Measurements from ENCODE around the gene HTRA1. TPM values are rescaled to one million over a fixed set of nuclear protein-coding genes. Genes with fewer than 3 reads are reported as not detected.

HTRA1 gene
- total RNA-seq: not detected

DNA sequence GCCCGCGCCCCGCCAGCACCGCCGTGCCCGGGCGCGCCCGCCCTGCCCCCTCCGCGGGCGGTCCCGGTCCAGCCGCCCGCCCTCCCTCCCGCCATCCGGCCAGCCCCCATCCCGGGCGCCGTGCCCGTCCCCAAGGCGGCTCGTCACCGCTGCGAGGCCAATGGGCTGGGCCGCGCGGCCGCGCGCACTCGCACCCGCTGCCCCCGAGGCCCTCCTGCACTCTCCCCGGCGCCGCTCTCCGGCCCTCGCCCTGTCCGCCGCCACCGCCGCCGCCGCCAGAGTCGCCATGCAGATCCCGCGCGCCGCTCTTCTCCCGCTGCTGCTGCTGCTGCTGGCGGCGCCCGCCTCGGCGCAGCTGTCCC, at the start of gene HTRA1:
Gene HTRA1 (plus strand): TSS at position 187 of the 362 bp plus-strand sequence. CDS start 100 bp downstream, at position 287.
- H3K27me3 Mint-ChIP-seq: peaks cover 59% of the 10 kb centered on the region
- H3K27ac Mint-ChIP-seq: no peak within 1 kb of the TSS
- no peaks in the 10 kb centered on the region for H3K9me3 Mint-ChIP-seq
- intact Hi-C loops (cut with micrococcal nuclease): no loop called here
- H3K4me1 Mint-ChIP-seq (ENCODE audit: low read depth): peaks cover 11% of the 10 kb centered on the region
- POLR2A ChIA-PET: no interaction called here
- CTCF ChIA-PET: interaction anchor here (1.3 to 1.5 kb wide), 2 partner anchors 26 to 104 kb away, joined by 3 read pairs; no protein-coding TSS in a partner anchor
- H3K36me3 Mint-ChIP-seq: no peaks in the 10 kb centered on the region
- H3K4me3 Mint-ChIP-seq: peak within 1 kb of the TSS; percentile 68
- peak; percentile 20 for DNase-seq

GRCh38 chr10:122413327-122413726, 48.0 kb upstream of the HTRA1 start:
- Mint-ChIP-seq H3K4me3 (no peak overlapping the region), H3K36me3 (peaks cover 34% of the 10 kb centered on the region), H3K9me3 (peaks cover 2% of the 10 kb centered on the region), H3K27me3 (no peaks in the 10 kb centered on the region), H3K4me1 (ENCODE audit: low read depth) (peaks cover 41% of the 10 kb centered on the region), H3K27ac (no peak overlapping the region)
- CTCF ChIA-PET: interaction anchor here (0.5 to 0.9 kb wide), 3 partner anchors 70 to 152 kb away, joined by 3 read pairs; no protein-coding TSS in a partner anchor
- POLR2A ChIA-PET: interaction anchor here (1.2 kb wide), 1 partner anchor 39 kb away, joined by 3 read pairs; the partner anchor contains the start of gene PLEKHA1
- no peak for DNase-seq
- intact Hi-C loops (cut with micrococcal nuclease): no loop called here

GRCh38 chr10:122417667-122418066, 43.7 kb upstream of the HTRA1 start:
- Mint-ChIP-seq H3K9me3 (peaks cover 2% of the 10 kb centered on the region), H3K27me3 (no peaks in the 10 kb centered on the region), H3K36me3 (peaks cover 39% of the 10 kb centered on the region), H3K4me1 (ENCODE audit: low read depth) (peaks cover 70% of the 10 kb centered on the region), H3K27ac (no peak overlapping the region), H3K4me3 (no peak overlapping the region)
- CTCF ChIA-PET: interaction anchor here (0.6 kb wide), 1 partner anchor 565 kb away, joined by 3 read pairs; no protein-coding TSS in a partner anchor
- intact Hi-C loops (cut with micrococcal nuclease): loop anchor here (1.0 to 2.0 kb wide), 2 partner anchors 29 to 43 kb away; partner anchors contain the start of gene PLEKHA1
- DNase-seq: no peak
- POLR2A ChIA-PET: no interaction called here

GRCh38 chr10:122419016-122419415, 42.3 kb upstream of the HTRA1 start:
- ChIA-PET CTCF (interaction anchor here (0.7 to 1.5 kb wide), 3 partner anchors 11 to 150 kb away, joined by 3 to 5 read pairs (median 4); no protein-coding TSS in a partner anchor), POLR2A (interaction anchor here (0.6 kb wide), 1 partner anchor 22 kb away, joined by 3 read pairs; no protein-coding TSS in a partner anchor)
- no peak overlapping the region for H3K4me3 Mint-ChIP-seq
- H3K4me1 Mint-ChIP-seq (ENCODE audit: low read depth): peaks cover 73% of the 10 kb centered on the region
- H3K9me3 Mint-ChIP-seq: peaks cover 2% of the 10 kb centered on the region
- no peaks in the 10 kb centered on the region for H3K27me3 Mint-ChIP-seq
- no peak overlapping the region for H3K27ac Mint-ChIP-seq
- intact Hi-C loops (cut with micrococcal nuclease): no loop called here
- no peak for DNase-seq
- H3K36me3 Mint-ChIP-seq: peaks cover 35% of the 10 kb centered on the region

- H3K27me3 Mint-ChIP-seq: no peaks in the 10 kb centered on the region
- DNase-seq: no peak
- peaks cover 68% of the 10 kb centered on the region for H3K4me1 Mint-ChIP-seq (ENCODE audit: low read depth)
- POLR2A ChIA-PET: no interaction called here
- intact Hi-C loops (cut with micrococcal nuclease): loop anchor here (2.0 kb wide), 1 partner anchor 13 kb away; no protein-coding TSS in a partner anchor
- H3K9me3 Mint-ChIP-seq: peaks cover 2% of the 10 kb centered on the region
- CTCF ChIA-PET: interaction anchor here (0.7 to 1.5 kb wide), 3 partner anchors 15 to 151 kb away, joined by 3 to 5 read pairs (median 3); no protein-coding TSS in a partner anchor
- peaks cover 29% of the 10 kb centered on the region for H3K36me3 Mint-ChIP-seq
- H3K4me3 Mint-ChIP-seq: no peak overlapping the region
- no peak overlapping the region for H3K27ac Mint-ChIP-seq
Observed at GRCh38 chr10:122419876-122420623, 41.3 kb upstream of the HTRA1 start.

DNA sequence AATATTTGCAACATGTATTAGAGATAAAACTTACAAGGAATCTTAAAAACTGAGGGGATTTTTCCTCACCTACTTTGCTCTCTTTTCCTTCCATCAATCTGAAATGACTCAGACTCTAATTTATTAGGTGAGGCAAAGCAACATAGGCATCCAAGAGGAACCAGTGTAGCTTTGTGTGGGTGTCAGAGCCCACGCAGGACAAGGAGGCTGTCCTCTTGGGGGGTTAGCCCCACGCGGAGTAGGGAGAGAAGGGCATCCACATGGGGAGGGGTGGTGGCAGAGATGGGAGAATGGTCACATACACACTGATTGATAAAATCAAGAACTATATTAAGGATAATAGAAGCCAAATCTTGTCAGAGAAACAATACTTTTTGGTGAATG, 40.7 kb upstream of the HTRA1 start:
- intact Hi-C loops (cut with micrococcal nuclease): loop anchor here (2.0 kb wide), 1 partner anchor 14 kb away; no protein-coding TSS in a partner anchor
- CTCF ChIA-PET: interaction anchor here (0.9 kb wide), 1 partner anchor 78 kb away, joined by 3 read pairs; no protein-coding TSS in a partner anchor
- POLR2A ChIA-PET: no interaction called here
- Mint-ChIP-seq H3K9me3 (peaks cover 2% of the 10 kb centered on the region), H3K4me3 (no peak overlapping the region), H3K27me3 (no peaks in the 10 kb centered on the region), H3K4me1 (ENCODE audit: low read depth) (peaks cover 64% of the 10 kb centered on the region), H3K36me3 (peaks cover 27% of the 10 kb centered on the region), H3K27ac (peak overlapping the region; percentile 23)
- no peak for DNase-seq

GRCh38 chr10:122421054-122421625, 40.2 kb upstream of the HTRA1 start:
- intact Hi-C loops (cut with micrococcal nuclease): loop anchor here (2.0 kb wide), 1 partner anchor 14 kb away; no protein-coding TSS in a partner anchor
- H3K27me3 Mint-ChIP-seq: no peaks in the 10 kb centered on the region
- no peak overlapping the region for H3K4me3 Mint-ChIP-seq
- DNase-seq: no peak
- H3K4me1 Mint-ChIP-seq (ENCODE audit: low read depth): peaks cover 59% of the 10 kb centered on the region
- peak overlapping the region; percentile 23 for H3K27ac Mint-ChIP-seq
- H3K36me3 Mint-ChIP-seq: peaks cover 23% of the 10 kb centered on the region
- H3K9me3 Mint-ChIP-seq: peaks cover 2% of the 10 kb centered on the region
- ChIA-PET POLR2A (interaction anchor here (2.0 kb wide), 1 partner anchor 46 kb away, joined by 6 read pairs; the partner anchor contains the start of gene PLEKHA1), CTCF (no interaction called here)

- POLR2A ChIA-PET: interaction anchor here (1.6 to 2.0 kb wide), 2 partner anchors 14 to 47 kb away, joined by 3 to 6 read pairs; partner anchors contain the start of gene PLEKHA1
- intact Hi-C loops (cut with micrococcal nuclease): loop anchor here (1.0 to 2.0 kb wide), 2 partner anchors 15 to 33 kb away; no protein-coding TSS in a partner anchor
- Mint-ChIP-seq H3K4me3 (no peak overlapping the region), H3K27me3 (no peaks in the 10 kb centered on the region), H3K4me1 (ENCODE audit: low read depth) (peaks cover 54% of the 10 kb centered on the region), H3K36me3 (peaks cover 21% of the 10 kb centered on the region), H3K27ac (peak overlapping the region; percentile 73), H3K9me3 (peaks cover 2% of the 10 kb centered on the region)
- DNase-seq: no peak
- CTCF ChIA-PET: interaction anchor here (1.0 kb wide), 1 partner anchor 10 kb away, joined by 4 read pairs; no protein-coding TSS in a partner anchor
Observed at GRCh38 chr10:122421742-122422141, 39.6 kb upstream of the HTRA1 start.

GRCh38 chr10:122422266-122422989, 38.9 kb upstream of the HTRA1 start:
- no peak overlapping the region for H3K4me3 Mint-ChIP-seq
- no peaks in the 10 kb centered on the region for H3K27me3 Mint-ChIP-seq
- no peaks in the 10 kb centered on the region for H3K9me3 Mint-ChIP-seq
- intact Hi-C loops (cut with micrococcal nuclease): loop anchor here (1.0 kb wide), 1 partner anchor 34 kb away; no protein-coding TSS in a partner anchor
- peak; percentile 23 for DNase-seq
- H3K36me3 Mint-ChIP-seq: peaks cover 23% of the 10 kb centered on the region
- ChIA-PET CTCF (interaction anchor here (0.7 to 1.0 kb wide), 2 partner anchors 9 to 447 kb away, joined by 3 to 4 read pairs; no protein-coding TSS in a partner anchor), POLR2A (interaction anchor here (1.6 to 2.0 kb wide), 2 partner anchors 15 to 48 kb away, joined by 3 to 6 read pairs; partner anchors contain the start of gene PLEKHA1)
- H3K27ac Mint-ChIP-seq: peak overlapping the region; percentile 19
- peaks cover 53% of the 10 kb centered on the region for H3K4me1 Mint-ChIP-seq (ENCODE audit: low read depth)

DNA sequence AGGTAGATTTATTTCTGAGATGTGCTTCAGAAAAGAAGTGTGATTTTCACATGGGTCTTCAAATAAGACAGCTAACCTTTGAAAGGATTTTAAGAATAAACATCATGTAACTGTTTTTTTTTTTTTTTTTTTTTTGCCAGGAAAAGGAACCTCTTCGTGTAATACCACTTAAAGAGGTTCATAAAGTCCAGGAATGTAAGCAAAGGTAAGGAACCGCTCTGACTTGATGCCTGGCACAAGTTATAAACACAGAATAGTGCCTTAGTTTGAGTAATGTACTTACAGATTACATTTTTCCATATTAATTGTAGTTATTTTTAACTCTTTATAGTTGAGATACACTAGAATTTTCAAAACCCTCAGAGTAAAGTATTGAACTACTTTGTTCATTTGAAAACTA, 37.3 kb upstream of the HTRA1 start:
- Mint-ChIP-seq H3K4me3 (no peak overlapping the region), H3K9me3 (no peaks in the 10 kb centered on the region), H3K27ac (no peak overlapping the region), H3K36me3 (peaks cover 19% of the 10 kb centered on the region), H3K4me1 (ENCODE audit: low read depth) (peaks cover 42% of the 10 kb centered on the region), H3K27me3 (no peaks in the 10 kb centered on the region)
- ChIA-PET CTCF (interaction anchor here (0.8 to 1.4 kb wide), 3 partner anchors 11 to 141 kb away, joined by 4 to 5 read pairs (median 5); no protein-coding TSS in a partner anchor), POLR2A (no interaction called here)
- no peak for DNase-seq
- intact Hi-C loops (cut with micrococcal nuclease): no loop called here

GRCh38 chr10:122426829-122427228, 34.5 kb upstream of the HTRA1 start:
- CTCF ChIA-PET: no interaction called here
- peaks cover 18% of the 10 kb centered on the region for H3K4me1 Mint-ChIP-seq (ENCODE audit: low read depth)
- intact Hi-C loops (cut with micrococcal nuclease): no loop called here
- no peak overlapping the region for H3K27ac Mint-ChIP-seq
- peaks cover 19% of the 10 kb centered on the region for H3K36me3 Mint-ChIP-seq
- H3K27me3 Mint-ChIP-seq: no peaks in the 10 kb centered on the region
- H3K9me3 Mint-ChIP-seq: no peaks in the 10 kb centered on the region
- POLR2A ChIA-PET: no interaction called here
- no peak for DNase-seq
- H3K4me3 Mint-ChIP-seq: no peak overlapping the region
